Measurements from ENCODE around the gene PRELID1. TPM values are rescaled to one million over a fixed set of nuclear protein-coding genes. Genes with fewer than 3 reads are reported as not detected.
A peak's percentile ranks its signal among the peaks of the same experiment; 100 is the strongest.

The PRELID1 gene
- total and polyA plus RNA-seq, 7 experiments from 2014 or later, result 49.0 to 177 (median 84.5) TPM

GRCh38 chr5:177330991-177331842 lies 27.6 kb downstream of the PRELID1 start:
- no peaks in the 10 kb centered on the region for H3K9me3 ChIP-seq (ENCODE audit: control insufficient read depth in 2 of 3, low read length in 3 of 3)
- DNase-seq (no peak), ATAC-seq (peak; percentile 30)
- intact Hi-C loops (cut with micrococcal nuclease), result no loop called here
- Mint-ChIP-seq H3K4me1 (peaks cover 0 to 30% (median 8%) of the 10 kb centered on the region in 7 donors), H3K27ac (peak overlapping the region in 5 of 9 donors; percentile 26 to 52 (median 39)), H3K27me3 (no peaks in the 10 kb centered on the region), H3K9me3 (no peaks in the 10 kb centered on the region), H3K36me3 (peaks cover 14 to 43% (median 16%) of the 10 kb centered on the region in 5 donors), H3K4me3 (no peak overlapping the region)
- no peak overlapping the region for H3K27ac ChIP-seq (ENCODE audit: low read depth, low read length)
- peaks cover 0 to 70% (median 33%) of the 10 kb centered on the region in 3 experiments for H3K36me3 ChIP-seq (ENCODE audit: control insufficient read depth in 2 of 3, insufficient read depth in 3 of 3, low read length in 3 of 3)
- H3K27me3 ChIP-seq (ENCODE audit: control insufficient read depth in 2 of 2, insufficient read depth in 2 of 2, low read length in 2 of 2), result no peaks in the 10 kb centered on the region
- H3K4me1 ChIP-seq (ENCODE audit: control insufficient read depth in 2 of 2, insufficient read depth in 2 of 2, low read length in 2 of 2), result no peaks in the 10 kb centered on the region
- CTCF ChIA-PET, result no interaction called here
- H3K4me3 ChIP-seq (ENCODE audit: low read length), result no peak overlapping the region
- POLR2A ChIA-PET, result interaction anchor here (0.7 to 1.8 kb wide), 2 partner anchors 13 to 36 kb away, joined by 3 to 4 read pairs; no protein-coding TSS in a partner anchor

DNA sequence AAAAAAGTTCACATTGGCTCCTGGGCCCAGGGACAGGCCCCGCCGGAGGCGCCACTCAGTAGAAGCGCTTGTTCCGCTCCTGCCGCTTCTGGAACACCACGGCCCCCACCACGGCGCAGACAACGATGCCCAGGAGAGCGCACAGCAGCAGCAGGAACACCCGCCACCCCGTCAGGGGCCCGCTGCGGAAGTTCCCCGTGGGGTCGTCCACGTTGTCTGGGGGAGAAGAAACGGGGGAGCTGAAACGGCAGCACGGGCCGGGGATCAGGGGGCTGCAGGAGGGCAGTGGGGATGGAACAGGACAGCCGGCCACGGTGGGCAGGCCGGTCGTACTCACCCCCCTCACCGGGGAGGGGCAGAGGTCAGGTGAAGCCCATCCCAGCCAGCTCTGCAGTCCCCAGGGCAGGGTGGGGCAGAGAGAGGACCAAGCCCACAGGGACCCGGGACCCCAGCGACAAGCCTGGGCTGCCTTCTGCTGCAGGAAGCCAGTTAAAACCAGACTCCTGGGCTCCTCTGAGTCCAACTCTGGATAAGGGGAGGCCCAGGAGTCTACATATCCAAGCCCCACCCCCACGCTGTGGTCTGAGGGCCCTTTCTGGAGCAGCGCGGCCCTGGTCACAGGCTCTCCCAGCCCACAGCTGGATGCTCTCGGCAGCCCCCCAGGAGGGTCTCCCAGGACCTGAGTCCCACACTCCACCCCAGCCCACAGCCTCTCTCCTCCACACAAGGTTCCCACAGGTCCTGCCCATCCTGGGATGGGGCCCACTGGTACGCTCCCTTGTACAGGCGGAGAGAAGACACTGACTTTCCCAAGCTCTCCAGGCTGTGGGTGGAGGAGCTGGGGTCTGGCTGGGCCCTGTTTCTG lies 28.7 kb downstream of the PRELID1 start:
- ATAC-seq (no peak), DNase-seq (no peak)
- Mint-ChIP-seq H3K36me3 (peaks cover 16 to 48% (median 18%) of the 10 kb centered on the region in 5 donors), H3K4me1 (peaks cover 0 to 26% (median 7%) of the 10 kb centered on the region in 7 donors), H3K27ac (no peak overlapping the region), H3K9me3 (no peaks in the 10 kb centered on the region), H3K27me3 (no peaks in the 10 kb centered on the region), H3K4me3 (no peak overlapping the region)
- Histone ChIP-seq H3K27ac (ENCODE audit: low read depth, low read length) (no peak overlapping the region), H3K9me3 (ENCODE audit: control insufficient read depth in 2 of 3, low read length in 3 of 3) (no peaks in the 10 kb centered on the region), H3K4me1 (ENCODE audit: control insufficient read depth in 2 of 2, insufficient read depth in 2 of 2, low read length in 2 of 2) (no peaks in the 10 kb centered on the region), H3K36me3 (ENCODE audit: control insufficient read depth in 2 of 3, insufficient read depth in 3 of 3, low read length in 3 of 3) (peaks cover 0 to 81% (median 40%) of the 10 kb centered on the region in 3 experiments), H3K27me3 (ENCODE audit: control insufficient read depth in 2 of 2, insufficient read depth in 2 of 2, low read length in 2 of 2) (no peaks in the 10 kb centered on the region), H3K4me3 (ENCODE audit: low read length) (no peak overlapping the region)
- ChIA-PET POLR2A (interaction anchor here (1.8 kb wide), 1 partner anchor 12 kb away, joined by 4 read pairs; no protein-coding TSS in a partner anchor), CTCF (interaction anchor here (0.6 kb wide), 1 partner anchor 123 kb away, joined by 3 read pairs; no protein-coding TSS in a partner anchor)
- intact Hi-C loops (cut with micrococcal nuclease), result no loop called here

- DNase-seq (no peak), ATAC-seq (no peak)
- H3K27me3 ChIP-seq (ENCODE audit: control insufficient read depth in 2 of 2, insufficient read depth in 2 of 2, low read length in 2 of 2), result no peaks in the 10 kb centered on the region
- Mint-ChIP-seq H3K9me3 (no peaks in the 10 kb centered on the region), H3K27ac (no peak overlapping the region), H3K4me1 (peaks cover 0 to 25% (median 4%) of the 10 kb centered on the region in 7 donors), H3K36me3 (peaks cover 16 to 54% (median 18%) of the 10 kb centered on the region in 5 donors), H3K4me3 (no peak overlapping the region), H3K27me3 (no peaks in the 10 kb centered on the region)
- peaks cover 0 to 87% (median 46%) of the 10 kb centered on the region in 3 experiments for H3K36me3 ChIP-seq (ENCODE audit: control insufficient read depth in 2 of 3, insufficient read depth in 3 of 3, low read length in 3 of 3)
- no peaks in the 10 kb centered on the region for H3K9me3 ChIP-seq (ENCODE audit: control insufficient read depth in 2 of 3, low read length in 3 of 3)
- no peaks in the 10 kb centered on the region for H3K4me1 ChIP-seq (ENCODE audit: control insufficient read depth in 2 of 2, insufficient read depth in 2 of 2, low read length in 2 of 2)
- H3K27ac ChIP-seq (ENCODE audit: low read depth, low read length), result no peak overlapping the region
- ChIA-PET CTCF (interaction anchor here (0.6 kb wide), 1 partner anchor 122 kb away, joined by 3 read pairs; no protein-coding TSS in a partner anchor), POLR2A (interaction anchor here (1.8 kb wide), 1 partner anchor 11 kb away, joined by 4 read pairs; no protein-coding TSS in a partner anchor)
- intact Hi-C loops (cut with micrococcal nuclease), result no loop called here
- H3K4me3 ChIP-seq (ENCODE audit: low read length), result no peak overlapping the region
These were observed 29.3 kb downstream of the PRELID1 start for GRCh38 chr5:177332896-177333260.

DNA sequence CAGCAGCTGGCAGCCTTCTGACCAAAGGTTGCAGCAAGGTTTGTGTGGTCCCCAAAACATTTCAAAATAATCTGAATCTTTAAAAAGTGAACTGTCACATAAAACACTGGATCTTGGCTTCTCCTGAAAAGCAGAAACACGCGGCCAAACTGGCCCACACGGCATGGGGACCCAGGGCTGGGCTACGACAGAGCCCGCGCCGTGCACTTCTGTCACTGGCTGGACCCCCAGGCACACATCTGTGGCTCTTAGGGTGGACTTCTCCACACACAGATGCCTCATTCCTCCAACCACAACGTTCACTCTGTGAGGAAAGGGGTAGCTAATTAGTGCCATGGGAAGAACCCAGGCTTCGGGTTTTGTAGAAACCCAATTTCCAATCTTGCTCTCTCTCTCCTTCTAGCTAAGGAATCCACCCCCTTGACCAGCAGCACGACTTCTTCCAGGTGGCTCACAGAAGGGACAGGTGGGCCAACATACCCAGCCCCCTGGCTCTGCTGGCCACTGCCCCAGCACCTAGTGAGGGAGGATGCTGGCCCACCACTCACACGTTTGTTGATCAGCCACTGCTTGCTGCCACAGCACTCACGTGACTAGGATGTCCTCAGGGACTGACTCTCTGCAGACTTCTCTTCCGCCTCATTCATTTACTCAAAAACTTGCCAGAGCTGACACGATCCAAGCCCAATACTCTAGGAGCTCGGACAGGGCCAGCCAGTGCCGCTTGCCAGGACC lies 30.0 kb downstream of the PRELID1 start:
- Histone ChIP-seq H3K9me3 (ENCODE audit: control insufficient read depth in 2 of 3, low read length in 3 of 3) (no peaks in the 10 kb centered on the region), H3K27me3 (ENCODE audit: control insufficient read depth in 2 of 2, insufficient read depth in 2 of 2, low read length in 2 of 2) (no peaks in the 10 kb centered on the region), H3K4me1 (ENCODE audit: control insufficient read depth in 2 of 2, insufficient read depth in 2 of 2, low read length in 2 of 2) (no peaks in the 10 kb centered on the region), H3K36me3 (ENCODE audit: control insufficient read depth in 2 of 3, insufficient read depth in 3 of 3, low read length in 3 of 3) (peaks cover 0 to 94% (median 49%) of the 10 kb centered on the region in 3 experiments), H3K4me3 (ENCODE audit: low read length) (no peak overlapping the region), H3K27ac (ENCODE audit: low read depth, low read length) (no peak overlapping the region)
- Mint-ChIP-seq H3K36me3 (peaks cover 16 to 54% (median 18%) of the 10 kb centered on the region in 5 donors), H3K27ac (peak overlapping the region in 2 of 9 donors; percentile 15 to 64), H3K4me3 (no peak overlapping the region), H3K27me3 (no peaks in the 10 kb centered on the region), H3K4me1 (peaks cover 0 to 25% (median 4%) of the 10 kb centered on the region in 7 donors), H3K9me3 (no peaks in the 10 kb centered on the region)
- ChIA-PET POLR2A (no interaction called here), CTCF (no interaction called here)
- no peak for DNase-seq
- intact Hi-C loops (cut with micrococcal nuclease), result no loop called here
- no peak for ATAC-seq

DNA sequence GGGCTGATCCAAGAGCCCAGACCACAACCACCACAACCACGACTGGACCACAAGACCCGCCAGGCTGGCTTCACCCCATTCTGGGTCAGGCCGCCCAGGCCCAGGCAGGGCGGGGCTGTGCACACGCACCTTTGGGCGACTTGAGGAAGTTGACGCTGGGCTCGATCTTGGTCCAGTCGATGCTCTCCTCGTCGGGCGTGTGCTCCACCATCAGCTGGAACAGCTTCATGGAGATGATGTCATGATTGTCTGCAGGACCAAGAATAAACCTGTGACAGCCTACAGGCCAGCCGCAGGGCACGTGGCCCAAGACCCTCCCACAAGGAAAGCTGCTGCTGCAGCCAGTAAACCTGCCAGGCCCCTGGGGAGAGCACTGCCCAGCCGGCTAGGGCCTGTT lies 30.6 kb downstream of the PRELID1 start:
- Mint-ChIP-seq H3K9me3 (no peaks in the 10 kb centered on the region), H3K4me3 (no peak overlapping the region), H3K27me3 (no peaks in the 10 kb centered on the region), H3K27ac (no peak overlapping the region), H3K4me1 (peaks cover 0 to 27% (median 4%) of the 10 kb centered on the region in 7 donors), H3K36me3 (peaks cover 16 to 54% (median 18%) of the 10 kb centered on the region in 5 donors)
- Histone ChIP-seq H3K27ac (ENCODE audit: low read depth, low read length) (no peak overlapping the region), H3K36me3 (ENCODE audit: control insufficient read depth in 2 of 3, insufficient read depth in 3 of 3, low read length in 3 of 3) (peaks cover 0 to 100% (median 49%) of the 10 kb centered on the region in 3 experiments), H3K4me3 (ENCODE audit: low read length) (no peak overlapping the region), H3K9me3 (ENCODE audit: control insufficient read depth in 2 of 3, low read length in 3 of 3) (no peaks in the 10 kb centered on the region), H3K27me3 (ENCODE audit: control insufficient read depth in 2 of 2, insufficient read depth in 2 of 2, low read length in 2 of 2) (no peaks in the 10 kb centered on the region), H3K4me1 (ENCODE audit: control insufficient read depth in 2 of 2, insufficient read depth in 2 of 2, low read length in 2 of 2) (no peaks in the 10 kb centered on the region)
- intact Hi-C loops (cut with micrococcal nuclease), result no loop called here
- POLR2A ChIA-PET, result no interaction called here
- ATAC-seq (no peak), DNase-seq (no peak)
- CTCF ChIA-PET, result no interaction called here
